ENCODE results near the gene RMRP. TPM values are rescaled to one million over a fixed set of nuclear protein-coding genes. Genes with fewer than 3 reads are reported as not detected.

Gene RMRP
- total and polyA plus RNA-seq, 10 of the 15 experiments (the other 5 are each of a cell fraction or from before 2014, with no cell fraction given): 12.0 to 42,450 (median 6,418) TPM; not detected in 4

DNA sequence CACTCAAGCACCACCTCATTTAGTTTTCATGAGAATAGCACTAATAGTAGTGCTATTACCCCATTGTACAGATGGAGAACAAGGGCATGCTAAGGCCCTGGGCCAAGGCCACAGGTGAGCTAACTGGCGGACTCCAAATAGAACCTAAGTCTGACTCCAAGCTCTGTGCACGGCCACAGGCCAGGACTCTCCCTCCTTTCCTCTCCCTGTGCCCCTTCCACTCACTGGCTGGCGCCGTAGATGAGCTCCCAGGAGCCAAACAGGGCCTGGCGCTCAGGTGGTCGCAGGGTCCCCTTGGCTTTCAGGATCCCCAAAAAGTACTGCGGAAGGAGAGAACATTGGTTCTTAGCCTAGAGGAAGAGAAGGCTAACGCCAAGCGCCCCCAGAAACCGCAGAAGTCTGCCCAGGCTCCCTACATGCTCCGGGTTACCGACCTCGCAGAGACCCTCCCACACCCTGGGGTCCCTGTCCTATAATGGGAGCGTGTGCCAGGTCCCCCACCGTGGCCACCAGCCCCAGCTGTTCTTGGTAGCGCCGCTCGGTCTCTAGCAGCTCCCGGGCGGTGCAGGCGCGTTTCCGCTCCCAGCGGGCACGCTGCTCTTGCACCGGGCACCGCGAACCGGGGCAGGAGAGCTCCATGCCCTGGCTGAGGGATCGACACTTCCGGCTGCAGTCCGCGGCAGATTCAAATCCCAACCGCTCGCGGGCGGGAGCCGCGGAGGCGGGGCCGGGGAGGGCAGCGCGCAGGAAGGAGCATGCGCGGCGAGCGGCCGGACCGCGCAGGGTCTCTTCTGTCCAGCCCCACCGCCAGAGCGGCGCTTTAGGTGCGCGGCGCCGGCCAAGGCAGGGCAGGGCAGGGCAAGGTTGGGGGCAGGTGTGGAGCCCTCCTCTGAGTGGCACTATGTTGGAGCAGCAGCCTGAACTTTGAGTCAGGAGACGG lies 7.0 kb upstream of the RMRP start, which contains the start of gene ARHGEF39 (continued):
- TF ChIP-seq, protein P1, sequence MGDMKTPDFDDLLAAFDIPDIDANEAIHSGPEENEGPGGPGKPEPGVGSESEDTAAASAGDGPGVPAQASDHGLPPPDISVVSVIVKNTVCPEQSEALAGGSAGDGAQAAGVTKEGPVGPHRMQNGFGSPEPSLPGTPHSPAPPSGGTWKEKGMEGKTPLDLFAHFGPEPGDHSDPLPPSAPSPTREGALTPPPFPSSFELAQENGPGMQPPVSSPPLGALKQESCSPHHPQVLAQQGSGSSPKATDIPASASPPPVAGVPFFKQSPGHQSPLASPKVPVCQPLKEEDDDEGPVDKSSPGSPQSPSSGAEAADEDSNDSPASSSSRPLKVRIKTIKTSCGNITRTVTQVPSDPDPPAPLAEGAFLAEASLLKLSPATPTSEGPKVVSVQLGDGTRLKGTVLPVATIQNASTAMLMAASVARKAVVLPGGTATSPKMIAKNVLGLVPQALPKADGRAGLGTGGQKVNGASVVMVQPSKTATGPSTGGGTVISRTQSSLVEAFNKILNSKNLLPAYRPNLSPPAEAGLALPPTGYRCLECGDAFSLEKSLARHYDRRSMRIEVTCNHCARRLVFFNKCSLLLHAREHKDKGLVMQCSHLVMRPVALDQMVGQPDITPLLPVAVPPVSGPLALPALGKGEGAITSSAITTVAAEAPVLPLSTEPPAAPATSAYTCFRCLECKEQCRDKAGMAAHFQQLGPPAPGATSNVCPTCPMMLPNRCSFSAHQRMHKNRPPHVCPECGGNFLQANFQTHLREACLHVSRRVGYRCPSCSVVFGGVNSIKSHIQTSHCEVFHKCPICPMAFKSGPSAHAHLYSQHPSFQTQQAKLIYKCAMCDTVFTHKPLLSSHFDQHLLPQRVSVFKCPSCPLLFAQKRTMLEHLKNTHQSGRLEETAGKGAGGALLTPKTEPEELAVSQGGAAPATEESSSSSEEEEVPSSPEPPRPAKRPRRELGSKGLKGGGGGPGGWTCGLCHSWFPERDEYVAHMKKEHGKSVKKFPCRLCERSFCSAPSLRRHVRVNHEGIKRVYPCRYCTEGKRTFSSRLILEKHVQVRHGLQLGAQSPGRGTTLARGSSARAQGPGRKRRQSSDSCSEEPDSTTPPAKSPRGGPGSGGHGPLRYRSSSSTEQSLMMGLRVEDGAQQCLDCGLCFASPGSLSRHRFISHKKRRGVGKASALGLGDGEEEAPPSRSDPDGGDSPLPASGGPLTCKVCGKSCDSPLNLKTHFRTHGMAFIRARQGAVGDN (IDR thresholded peaks at IDR 0.05): 0 out of 2 replicates have a peak, but pooled peaks have one; percentile 31
- TF ChIP-seq BACH1 (IDR thresholded peaks at IDR 0.05; ENCODE audit: borderline replicate concordance) (peak; percentile 36; the same call in 1 of the 2 replicates), BHLHE40 (IDR thresholded peaks at IDR 0.05; ENCODE audit: borderline replicate concordance in 1 of 2, low read depth in 2 of 2, low read length in 1 of 2) (peak in 1 of 2 experiments; percentile 50; a peak in 2 of 4 replicates), YY1 (IDR thresholded peaks at IDR 0.05; ENCODE audit: low read depth, low read length) (peak; percentile 47; the same call in 1 of the 2 replicates), RB1 (IDR thresholded peaks at IDR 0.05; ENCODE audit: borderline replicate concordance) (peak; percentile 63), NRF1 (conservative IDR thresholded peaks at IDR 0.05; ENCODE audit: low read depth, low read length) (peak; percentile 56)
